Testis (tissue), 2 donors: ENCODE results near the gene MSH6.

Source experiments
- POLR2A ChIP-seq: fragments of 450-650 bp; IDR thresholded peaks from one replicate; pipeline ENCODE4 v1.6.1; 2017; ENCODE audit warnings: antibody characterized with exemption, mild to moderate bottlenecking, moderate library complexity
- TF ChIP-seq, protein P1 (sequence below), 3 experiments: fragments of 450-650 bp in 2 of 3; fragments of 200-600 bp in 1 of 3; sonication (generic) in 1 of 3; IDR thresholded peaks; one replicate each; pipeline ENCODE4 v1.5.1; 2016 to 2019; ENCODE audit warnings: antibody characterized with exemption in 3 of 3, mild to moderate bottlenecking in 2 of 3, moderate library complexity in 1 of 3

GRCh38 chr2:47735136-47735869, 47.6 kb upstream of the MSH6 start:
- TF ChIP-seq, protein P1, sequence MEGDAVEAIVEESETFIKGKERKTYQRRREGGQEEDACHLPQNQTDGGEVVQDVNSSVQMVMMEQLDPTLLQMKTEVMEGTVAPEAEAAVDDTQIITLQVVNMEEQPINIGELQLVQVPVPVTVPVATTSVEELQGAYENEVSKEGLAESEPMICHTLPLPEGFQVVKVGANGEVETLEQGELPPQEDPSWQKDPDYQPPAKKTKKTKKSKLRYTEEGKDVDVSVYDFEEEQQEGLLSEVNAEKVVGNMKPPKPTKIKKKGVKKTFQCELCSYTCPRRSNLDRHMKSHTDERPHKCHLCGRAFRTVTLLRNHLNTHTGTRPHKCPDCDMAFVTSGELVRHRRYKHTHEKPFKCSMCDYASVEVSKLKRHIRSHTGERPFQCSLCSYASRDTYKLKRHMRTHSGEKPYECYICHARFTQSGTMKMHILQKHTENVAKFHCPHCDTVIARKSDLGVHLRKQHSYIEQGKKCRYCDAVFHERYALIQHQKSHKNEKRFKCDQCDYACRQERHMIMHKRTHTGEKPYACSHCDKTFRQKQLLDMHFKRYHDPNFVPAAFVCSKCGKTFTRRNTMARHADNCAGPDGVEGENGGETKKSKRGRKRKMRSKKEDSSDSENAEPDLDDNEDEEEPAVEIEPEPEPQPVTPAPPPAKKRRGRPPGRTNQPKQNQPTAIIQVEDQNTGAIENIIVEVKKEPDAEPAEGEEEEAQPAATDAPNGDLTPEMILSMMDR (IDR thresholded peaks at IDR 0.05), result no peak
- TF ChIP-seq POLR2A, result no peak
